Measurements from ENCODE around the gene CISTR.

GRCh38 chr12:53713516-53713915 is 38.3 kb downstream of the CISTR start:
- TF ChIP-seq CTCF (IDR thresholded peaks at IDR 0.05; ENCODE audit: extremely low read depth in 1 of 2, insufficient read depth in 1 of 2, low read depth in 1 of 2, low read length in 2 of 2) (no peak), MAX (IDR thresholded peaks at IDR 0.05; ENCODE audit: insufficient read depth, insufficient read length) (no peak), MYC (IDR thresholded peaks at IDR 0.05; ENCODE audit: low read depth, low read length) (no peak), EZH2 (IDR thresholded peaks at IDR 0.05; ENCODE audit: borderline replicate concordance, low read depth, low read length, severe bottlenecking) (no peak), POLR2A (IDR thresholded peaks at IDR 0.05; ENCODE audit: low read depth, low read length) (no peak), JUN (IDR thresholded peaks at IDR 0.05; ENCODE audit: borderline replicate concordance, insufficient read depth, insufficient read length, low read depth) (no peak), POLR2AphosphoS5 (IDR thresholded peaks at IDR 0.05; ENCODE audit: insufficient read depth, low read depth, low read length) (no peak)

All from endothelial cell of umbilical vein (primary cell).